Transverse colon (tissue), 4 donors: ENCODE data around the gene NAA16.

ENCODE experiments used
- CTCF ChIP-seq, 5 experiments: fragments of 200-600 bp in 3 of 5; fragments of 450-650 bp in 2 of 5; sonication (generic) in 3 of 5; IDR thresholded peaks; 1 replicate in 2 of 5; 2 replicates in 3 of 5; pipeline ENCODE4 v1.5.1; 2016 to 2017; ENCODE audit warnings: antibody characterized with exemption in 5 of 5, inconsistent platforms in 3 of 5, mild to moderate bottlenecking in 2 of 5, moderate library complexity in 1 of 5
- EP300 ChIP-seq: sonication (generic); formaldehyde crosslinking; IDR thresholded peaks from one replicate; pipeline ENCODE4 v1.6.1; 2017; ENCODE audit warnings: antibody characterized with exemption, low read depth
- POLR2A ChIP-seq: fragments of 450-650 bp; IDR thresholded peaks from one replicate; pipeline ENCODE4 v1.6.1; 2016; ENCODE audit warnings: antibody characterized with exemption, mild to moderate bottlenecking, moderate library complexity
- POLR2AphosphoS5 ChIP-seq, 3 donors: sonication (generic); formaldehyde crosslinking; IDR thresholded peaks; one replicate each; pipeline ENCODE4 v1.6.1; 2016; ENCODE audit warnings: antibody characterized with exemption in 3 of 3

GRCh38 chr13:41282129-41282571 is 28.9 kb upstream of the NAA16 start:
- TF ChIP-seq EP300 = no peak
- no peak for TF ChIP-seq POLR2A
- TF ChIP-seq POLR2AphosphoS5 (IDR thresholded peaks at IDR 0.05) = no peak
- no peak for TF ChIP-seq CTCF (IDR thresholded peaks at IDR 0.05)
